ENCODE results near the gene SDS.

The SDS gene

DNA sequence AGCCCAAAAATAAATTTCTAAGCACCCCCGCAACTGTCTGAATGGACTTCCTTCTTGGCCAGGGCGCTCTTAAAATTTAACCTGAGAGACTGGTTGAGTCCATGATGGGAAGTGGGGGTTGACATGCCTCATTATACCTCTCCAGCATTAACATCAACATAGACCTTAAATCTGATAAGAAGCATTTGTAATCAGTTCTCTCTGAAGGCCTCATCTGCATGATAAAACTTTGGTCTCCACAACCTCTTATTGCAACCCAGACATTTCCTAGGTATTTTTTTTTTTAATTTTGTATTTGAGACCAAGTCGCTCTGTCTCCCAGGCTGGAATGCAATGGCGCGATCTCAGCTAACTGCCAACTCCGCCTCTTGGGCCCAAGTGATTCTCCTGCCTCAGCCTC lies 58.4 kb downstream of the SDS start:
- DNase-seq = no peak

Data from amniotic stem cell (primary cell).